ENCODE results near the gene DISC1. TPM values are rescaled to one million over a fixed set of nuclear protein-coding genes. Genes with fewer than 3 reads are reported as not detected.

The DISC1 gene
- total RNA-seq, 2 donors from 2014 or later: 2.9 to 5.8 TPM

DNA sequence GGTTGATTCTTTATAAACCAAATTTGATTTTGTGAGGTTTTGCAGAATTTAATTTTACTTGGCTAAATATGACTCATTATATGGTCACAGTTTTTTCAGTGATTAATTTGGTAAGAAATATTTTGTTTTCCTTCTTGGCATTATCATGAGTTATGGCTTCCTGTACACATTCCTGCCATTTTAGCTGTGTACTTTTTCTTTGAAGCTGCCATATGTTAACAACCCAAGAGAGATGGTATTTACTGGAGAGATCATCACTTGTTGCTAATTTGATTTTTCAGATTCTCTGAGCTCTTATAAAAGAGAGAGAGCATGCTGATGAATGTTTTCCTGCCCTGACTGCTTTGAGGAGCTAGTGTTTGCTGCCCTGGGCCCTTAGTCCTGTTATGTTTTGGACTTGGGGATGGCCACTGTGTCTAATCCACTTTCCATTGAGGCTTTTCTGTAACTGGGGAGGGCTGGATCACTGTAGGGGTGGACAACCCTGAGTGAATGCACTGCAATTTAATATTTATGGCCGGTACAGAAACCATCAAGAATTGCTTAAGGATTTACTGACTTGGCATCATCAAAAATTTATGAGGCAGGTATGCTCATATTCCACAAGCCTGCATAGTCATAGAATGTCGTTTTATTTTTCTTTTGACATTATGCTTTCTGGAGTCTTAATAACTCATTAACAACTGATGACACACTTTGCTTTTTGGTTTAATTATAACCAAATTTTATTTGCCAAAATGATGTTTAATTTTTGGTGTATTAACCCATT, 200.9 kb downstream of the DISC1 start:
- ATAC-seq (replicated peaks in 1 of 2) (no peak), DNase-seq (no peak)
- no peaks in the 10 kb centered on the region for H3K9me3 Mint-ChIP-seq
- no peak overlapping the region for H3K27ac Mint-ChIP-seq
- no peak overlapping the region for H3K4me3 Mint-ChIP-seq
- H3K4me1 Mint-ChIP-seq (ENCODE audit: low read depth): no peaks in the 10 kb centered on the region
- H3K27me3 Mint-ChIP-seq (ENCODE audit: low read depth): no peaks in the 10 kb centered on the region
- H3K36me3 Mint-ChIP-seq (ENCODE audit: insufficient read depth in 2 of 2): peaks cover 0 to 3% of the 10 kb centered on the region in 2 donors

DNA sequence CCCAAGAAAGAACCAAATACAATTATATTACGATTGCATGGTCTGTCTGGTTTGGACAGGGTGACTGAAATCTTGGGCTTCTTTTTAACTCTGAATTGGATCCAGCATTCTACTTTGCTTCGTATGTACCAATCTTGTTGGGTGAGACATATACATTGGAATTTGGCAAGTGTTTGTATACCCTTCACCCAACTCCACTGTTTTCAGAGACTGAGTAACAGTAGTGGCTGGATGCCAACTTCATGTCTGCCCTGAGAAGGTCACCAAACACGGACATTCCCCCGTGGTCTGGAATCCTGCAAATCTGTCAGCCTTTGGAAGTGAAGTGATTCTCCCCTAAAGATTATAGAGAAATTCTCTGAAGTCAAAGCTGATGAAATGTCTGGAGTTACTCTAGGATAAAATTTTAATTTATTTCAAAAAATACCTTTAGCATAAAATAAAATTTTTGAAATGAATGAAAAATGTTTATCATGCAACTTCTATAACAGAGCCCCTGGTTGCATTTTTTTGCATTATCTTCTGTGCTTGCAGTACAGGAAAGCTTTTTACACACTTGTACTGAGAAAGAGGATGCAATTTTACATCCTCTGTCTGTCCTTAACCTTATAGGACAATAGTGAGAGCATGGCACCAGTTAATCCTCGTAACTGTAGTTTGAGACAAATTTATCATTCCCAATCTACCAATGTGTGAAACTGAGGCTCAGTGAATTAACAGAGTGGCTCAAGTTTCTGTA, 201.8 kb downstream of the DISC1 start:
- no peak for ATAC-seq (replicated peaks in 1 of 2)
- no peak overlapping the region for H3K4me3 Mint-ChIP-seq
- H3K4me1 Mint-ChIP-seq (ENCODE audit: low read depth): no peaks in the 10 kb centered on the region
- DNase-seq: no peak
- H3K9me3 Mint-ChIP-seq: no peaks in the 10 kb centered on the region
- no peak overlapping the region for H3K27ac Mint-ChIP-seq
- peaks cover 0 to 3% of the 10 kb centered on the region in 2 donors for H3K36me3 Mint-ChIP-seq (ENCODE audit: insufficient read depth in 2 of 2)
- no peaks in the 10 kb centered on the region for H3K27me3 Mint-ChIP-seq (ENCODE audit: low read depth)

DNA sequence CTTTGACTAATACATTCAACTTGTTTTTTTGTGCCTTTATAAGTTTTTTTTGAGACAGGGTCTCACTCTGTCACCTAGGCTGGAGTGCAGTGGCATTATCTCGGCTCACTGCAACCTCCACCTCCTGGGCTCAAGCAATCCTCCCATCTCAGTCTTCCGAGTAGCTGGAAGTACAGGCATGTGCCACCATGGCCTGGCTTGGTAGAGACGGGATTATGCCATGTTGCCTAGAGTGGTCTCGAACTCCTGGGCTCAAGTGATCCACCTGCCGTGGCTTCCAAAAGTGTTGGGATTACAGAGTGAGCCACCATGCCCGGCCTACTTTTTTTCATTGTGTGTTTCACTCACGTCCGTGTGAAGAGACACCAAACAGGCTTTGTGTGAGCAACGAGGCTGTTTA, 202.7 kb downstream of the DISC1 start:
- Mint-ChIP-seq H3K27ac (no peak overlapping the region), H3K36me3 (ENCODE audit: insufficient read depth in 2 of 2) (peaks cover 0 to 3% of the 10 kb centered on the region in 2 donors), H3K27me3 (ENCODE audit: low read depth) (no peaks in the 10 kb centered on the region), H3K4me1 (ENCODE audit: low read depth) (no peaks in the 10 kb centered on the region), H3K4me3 (no peak overlapping the region), H3K9me3 (no peaks in the 10 kb centered on the region)
- no peak for DNase-seq
- no peak for ATAC-seq (replicated peaks in 1 of 2)

DNA sequence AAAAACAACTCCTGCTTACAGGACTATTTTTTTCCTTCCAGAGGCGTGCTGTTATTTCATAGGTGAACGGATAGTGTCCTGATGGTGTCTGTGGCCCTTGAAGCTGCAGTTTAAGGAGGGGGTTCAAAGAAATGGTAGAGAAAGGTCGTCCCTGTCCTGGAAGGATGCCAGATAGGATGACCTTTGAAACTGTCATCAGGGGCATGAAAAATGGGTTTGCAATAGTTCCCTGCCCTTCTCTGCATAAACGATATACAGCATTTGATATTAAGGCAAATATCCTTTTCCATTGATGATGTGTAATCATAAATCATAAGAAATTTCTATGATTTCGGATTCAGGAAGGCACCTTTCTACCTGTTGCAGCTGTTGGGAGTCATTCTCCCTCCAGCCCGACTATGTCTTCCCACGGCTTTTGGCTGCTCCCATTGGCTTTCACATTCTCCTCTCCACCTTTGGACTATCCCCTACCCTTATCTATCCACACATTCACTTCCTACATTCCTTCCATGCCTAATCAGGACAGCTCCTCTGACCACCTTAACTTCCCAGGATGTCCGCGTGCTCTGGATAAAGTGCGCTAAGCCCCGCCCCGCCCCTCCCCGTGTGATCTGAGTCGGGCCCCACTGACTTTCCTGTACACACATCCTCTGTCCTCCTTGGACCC, 209.8 kb downstream of the DISC1 start:
- no peaks in the 10 kb centered on the region for H3K9me3 Mint-ChIP-seq

DNA sequence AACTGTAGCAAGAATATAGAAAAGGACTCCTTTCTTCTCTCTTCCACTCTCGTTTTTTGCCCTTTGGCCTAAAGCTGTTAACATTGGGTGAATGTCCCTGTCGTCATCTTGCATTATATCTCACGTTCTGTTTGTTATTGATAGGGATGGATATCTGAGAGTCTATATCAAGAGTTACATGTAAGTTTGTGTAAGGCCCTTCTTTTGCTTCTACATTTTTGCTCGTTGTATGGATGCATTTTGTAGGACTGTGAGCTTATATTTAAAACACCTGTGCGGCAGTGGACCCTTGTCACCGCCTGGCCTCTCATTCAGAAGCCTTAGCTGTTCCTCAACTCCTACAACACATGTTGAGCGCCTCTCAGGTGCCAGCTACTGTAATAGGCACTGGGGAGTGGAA, 211.9 kb downstream of the DISC1 start:
- Mint-ChIP-seq H3K36me3 (ENCODE audit: insufficient read depth in 2 of 2) (no peaks in the 10 kb centered on the region), H3K9me3 (no peaks in the 10 kb centered on the region), H3K27ac (no peak overlapping the region), H3K4me3 (no peak overlapping the region), H3K4me1 (ENCODE audit: low read depth) (no peaks in the 10 kb centered on the region), H3K27me3 (ENCODE audit: low read depth) (no peaks in the 10 kb centered on the region)
- no peak for ATAC-seq (replicated peaks in 1 of 2)
- DNase-seq: no peak

More for the DNA sequence above, 209.8 kb downstream of the DISC1 start:
- H3K36me3 Mint-ChIP-seq (ENCODE audit: insufficient read depth in 2 of 2): no peaks in the 10 kb centered on the region
- DNase-seq (no peak), ATAC-seq (replicated peaks in 1 of 2) (no peak)
- no peak overlapping the region for H3K27ac Mint-ChIP-seq
- H3K4me1 Mint-ChIP-seq (ENCODE audit: low read depth): no peaks in the 10 kb centered on the region
- H3K27me3 Mint-ChIP-seq (ENCODE audit: low read depth): no peaks in the 10 kb centered on the region
- H3K4me3 Mint-ChIP-seq: no peak overlapping the region

DNA sequence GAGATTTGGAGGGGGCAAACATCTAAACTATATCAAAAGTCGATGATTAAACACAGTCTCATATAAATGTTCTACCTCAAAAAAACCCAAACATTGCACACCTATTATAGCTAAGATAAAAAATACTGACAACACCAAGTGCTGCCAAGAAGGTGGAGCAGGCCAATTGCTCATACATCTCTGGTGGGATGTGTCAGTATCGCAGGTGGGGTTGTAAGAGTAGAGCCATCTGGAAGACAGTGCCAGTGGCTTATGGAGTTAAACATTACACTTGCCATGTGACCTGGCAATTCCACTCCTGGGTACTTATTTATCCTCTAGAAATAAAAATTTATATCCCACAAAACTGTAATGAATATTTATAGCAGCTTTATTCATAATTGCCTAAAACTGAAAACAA, 213.4 kb downstream of the DISC1 start:
- ATAC-seq (replicated peaks in 1 of 2): no peak
- no peak for DNase-seq

DNA sequence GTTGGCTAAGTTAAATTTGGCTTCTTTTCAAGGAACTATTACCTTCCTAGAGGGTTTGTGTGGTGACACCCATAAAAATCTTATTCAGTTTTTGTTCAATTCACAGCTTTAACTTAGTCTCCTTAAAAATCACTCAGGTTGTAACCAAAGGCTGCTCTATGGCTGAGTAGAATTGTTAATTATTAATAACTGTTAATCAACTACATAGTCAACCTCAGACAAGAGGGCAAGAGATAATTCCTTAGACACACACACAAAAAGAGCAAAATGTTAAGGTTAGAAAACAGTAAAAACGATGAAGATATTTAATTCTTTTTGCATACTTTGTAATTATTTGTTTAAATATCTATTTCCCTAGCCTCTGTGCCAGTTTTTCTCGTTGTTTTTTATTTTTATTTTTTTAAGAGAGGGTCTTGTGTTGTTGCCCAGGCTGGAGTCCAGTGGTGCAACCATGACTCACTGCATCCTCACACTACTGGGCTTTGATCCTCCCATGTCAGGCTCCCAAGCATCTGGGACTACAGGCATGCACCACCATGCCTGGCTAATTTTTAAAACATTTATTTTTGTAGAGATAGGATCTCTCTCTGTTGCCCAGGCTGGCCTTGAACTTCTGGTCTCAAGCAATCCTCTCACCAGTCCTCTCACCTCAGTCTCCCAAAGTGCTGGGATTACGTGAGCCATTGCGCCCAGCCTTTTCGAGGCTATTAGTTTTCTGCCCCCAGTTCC, 215.2 kb downstream of the DISC1 start:
- H3K36me3 Mint-ChIP-seq (ENCODE audit: insufficient read depth in 2 of 2): no peaks in the 10 kb centered on the region
- no peaks in the 10 kb centered on the region for H3K9me3 Mint-ChIP-seq
- DNase-seq (no peak), ATAC-seq (replicated peaks in 1 of 2) (no peak)
- H3K27me3 Mint-ChIP-seq (ENCODE audit: low read depth): no peaks in the 10 kb centered on the region
- H3K4me1 Mint-ChIP-seq (ENCODE audit: low read depth): peaks cover 11% of the 10 kb centered on the region
- H3K27ac Mint-ChIP-seq: no peak overlapping the region
- H3K4me3 Mint-ChIP-seq: no peak overlapping the region

More for the DNA sequence above, 213.4 kb downstream of the DISC1 start:
- H3K9me3 Mint-ChIP-seq: no peaks in the 10 kb centered on the region
- no peak overlapping the region for H3K4me3 Mint-ChIP-seq
- H3K27ac Mint-ChIP-seq: no peak overlapping the region
- peaks cover 7% of the 10 kb centered on the region for H3K4me1 Mint-ChIP-seq (ENCODE audit: low read depth)
- H3K36me3 Mint-ChIP-seq (ENCODE audit: insufficient read depth in 2 of 2): no peaks in the 10 kb centered on the region
- H3K27me3 Mint-ChIP-seq (ENCODE audit: low read depth): no peaks in the 10 kb centered on the region

DNA sequence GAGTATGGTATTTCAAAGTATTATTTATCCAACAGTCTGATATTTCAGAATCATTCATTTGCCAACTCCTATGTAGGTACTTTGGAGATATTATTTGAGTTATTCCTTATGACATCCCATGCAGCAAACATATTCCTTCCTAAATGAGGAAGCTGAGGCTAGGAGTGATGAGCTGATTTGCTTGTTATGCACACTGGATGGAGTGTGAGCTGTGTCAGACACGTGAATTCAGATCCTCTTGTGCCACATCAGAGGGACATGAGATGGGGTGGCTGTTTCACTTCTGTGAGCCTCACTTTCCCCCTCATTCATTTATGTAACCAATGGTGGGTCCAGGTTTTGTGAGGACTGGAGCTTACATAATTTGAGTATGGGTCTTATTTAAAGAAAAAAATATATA, 215.9 kb downstream of the DISC1 start:
- no peak for DNase-seq
- no peak for ATAC-seq (replicated peaks in 1 of 2)
- Mint-ChIP-seq H3K4me3 (no peak overlapping the region), H3K27ac (no peak overlapping the region), H3K27me3 (ENCODE audit: low read depth) (no peaks in the 10 kb centered on the region), H3K36me3 (ENCODE audit: insufficient read depth in 2 of 2) (no peaks in the 10 kb centered on the region), H3K9me3 (no peaks in the 10 kb centered on the region), H3K4me1 (ENCODE audit: low read depth) (peaks cover 11% of the 10 kb centered on the region)

DNA sequence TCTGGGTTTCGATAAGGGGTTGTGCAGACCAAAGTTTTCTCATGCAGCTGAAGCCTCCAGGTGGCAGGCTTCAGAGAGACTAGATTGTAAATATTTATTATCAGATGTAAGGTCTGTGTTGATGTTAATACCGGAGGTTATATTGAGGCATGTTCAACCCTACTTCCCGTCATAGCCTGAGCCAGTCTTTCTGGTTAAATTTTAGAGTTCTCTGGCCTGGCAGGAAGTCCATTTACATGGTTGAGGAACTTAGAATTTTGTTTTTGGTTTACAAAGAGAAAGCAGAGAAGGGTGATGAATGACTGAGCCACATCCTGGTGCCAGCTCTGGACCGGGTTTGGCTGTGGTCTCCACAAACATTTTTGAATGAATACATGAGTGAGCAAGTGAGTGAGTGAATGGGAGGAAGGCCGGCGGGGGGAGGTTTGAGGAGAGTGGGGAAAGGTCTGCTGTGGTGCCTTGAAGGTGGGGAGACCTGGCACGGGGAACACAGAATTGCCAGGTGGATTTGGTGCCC, 218.5 kb downstream of the DISC1 start:
- H3K4me3 Mint-ChIP-seq: no peak overlapping the region
- no peaks in the 10 kb centered on the region for H3K9me3 Mint-ChIP-seq
- H3K27me3 Mint-ChIP-seq (ENCODE audit: low read depth): no peaks in the 10 kb centered on the region
- peaks cover 11% of the 10 kb centered on the region for H3K4me1 Mint-ChIP-seq (ENCODE audit: low read depth)
- no peak for DNase-seq
- H3K36me3 Mint-ChIP-seq (ENCODE audit: insufficient read depth in 2 of 2): no peaks in the 10 kb centered on the region
- H3K27ac Mint-ChIP-seq: no peak overlapping the region
- no peak for ATAC-seq (replicated peaks in 1 of 2)

DNA sequence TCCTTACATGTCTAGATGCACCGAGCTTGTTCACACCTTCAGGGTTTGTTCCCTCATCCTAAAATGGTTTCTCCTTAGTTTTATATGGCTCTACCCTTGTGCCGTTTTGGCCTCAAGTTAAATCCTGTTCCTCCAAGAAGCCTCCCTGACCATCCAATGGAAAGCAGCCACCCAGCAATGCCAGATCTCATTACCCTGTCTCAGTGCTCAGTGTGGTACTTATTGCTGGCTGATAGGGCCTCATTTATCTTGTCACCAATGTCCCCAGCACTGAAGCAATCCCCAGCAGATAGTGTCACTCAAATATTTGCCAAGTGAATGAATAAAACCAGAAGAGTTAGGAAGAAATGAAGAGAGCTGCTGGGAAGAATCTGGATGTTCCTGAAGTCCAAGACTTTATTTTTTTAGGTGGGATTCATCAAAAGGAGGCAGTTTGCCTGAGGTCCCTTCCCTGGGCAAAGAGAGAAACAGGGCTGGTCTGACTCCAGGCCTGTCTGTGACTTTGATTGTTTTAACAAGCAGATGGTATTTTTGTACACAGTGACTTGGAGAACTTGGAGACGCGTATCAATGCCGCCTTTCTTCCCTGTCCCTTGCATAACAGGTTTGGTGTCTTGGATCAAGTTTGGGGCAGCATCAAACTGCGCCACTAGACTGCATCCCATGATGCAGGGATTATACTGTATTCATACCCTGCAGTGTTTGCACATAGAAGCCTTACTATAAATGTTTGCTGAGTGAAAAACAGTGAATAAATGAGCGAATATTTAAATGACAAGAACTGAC, 221.2 kb downstream of the DISC1 start:
- no peaks in the 10 kb centered on the region for H3K9me3 Mint-ChIP-seq
- no peak for ATAC-seq (replicated peaks in 1 of 2)
- no peak overlapping the region for H3K27ac Mint-ChIP-seq
- no peak overlapping the region for H3K4me3 Mint-ChIP-seq
- H3K4me1 Mint-ChIP-seq (ENCODE audit: low read depth): peaks cover 11% of the 10 kb centered on the region
- no peaks in the 10 kb centered on the region for H3K27me3 Mint-ChIP-seq (ENCODE audit: low read depth)
- no peaks in the 10 kb centered on the region for H3K36me3 Mint-ChIP-seq (ENCODE audit: insufficient read depth in 2 of 2)
- no peak for DNase-seq

DNA sequence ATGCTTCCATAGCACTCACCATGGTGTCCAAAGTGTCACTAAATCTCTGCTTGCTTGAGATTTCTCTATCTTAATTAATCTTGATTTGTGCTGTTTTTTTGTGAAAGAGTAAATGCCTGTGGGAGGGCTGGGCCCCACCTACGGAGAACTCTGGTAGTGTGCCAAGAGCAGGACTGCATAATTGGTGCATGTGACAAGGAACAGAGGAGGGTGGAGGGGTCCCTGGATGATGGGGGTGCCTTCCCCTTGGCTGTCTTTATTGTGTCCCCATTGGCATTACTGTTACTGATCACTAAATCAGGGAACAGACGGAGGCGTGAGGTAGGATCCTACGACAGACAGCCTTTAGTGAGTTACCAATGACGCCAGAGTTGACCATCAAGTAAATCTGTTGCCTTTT, 223.4 kb downstream of the DISC1 start:
- ATAC-seq (replicated peaks in 1 of 2): no peak
- Mint-ChIP-seq H3K27me3 (ENCODE audit: low read depth) (no peaks in the 10 kb centered on the region), H3K4me1 (ENCODE audit: low read depth) (peaks cover 5% of the 10 kb centered on the region), H3K4me3 (no peak overlapping the region), H3K9me3 (no peaks in the 10 kb centered on the region), H3K36me3 (ENCODE audit: insufficient read depth in 2 of 2) (no peaks in the 10 kb centered on the region), H3K27ac (no peak overlapping the region)
- no peak for DNase-seq

DNA sequence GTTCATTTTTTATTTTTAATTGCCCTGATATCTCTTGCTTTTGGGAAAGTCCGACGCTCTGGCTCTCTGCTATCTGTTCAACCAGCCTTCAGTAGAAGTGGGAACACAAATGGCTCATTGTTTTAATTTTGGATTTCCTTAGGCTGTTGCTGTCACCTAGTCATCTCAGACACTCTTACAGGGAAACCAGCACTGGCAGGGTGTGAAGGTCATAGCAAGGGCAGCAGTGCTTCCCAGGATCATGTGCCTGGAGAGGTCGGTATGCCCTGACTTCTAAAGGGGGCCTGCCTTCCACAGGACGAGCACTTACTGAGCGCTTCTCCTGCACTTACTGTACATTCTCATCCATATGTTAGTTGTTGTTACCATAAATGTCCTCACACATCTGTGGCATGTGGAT, 224.2 kb downstream of the DISC1 start:
- H3K27me3 Mint-ChIP-seq (ENCODE audit: low read depth): no peaks in the 10 kb centered on the region
- H3K27ac Mint-ChIP-seq: no peak overlapping the region
- H3K9me3 Mint-ChIP-seq: no peaks in the 10 kb centered on the region
- no peaks in the 10 kb centered on the region for H3K36me3 Mint-ChIP-seq (ENCODE audit: insufficient read depth in 2 of 2)
- DNase-seq (no peak), ATAC-seq (replicated peaks in 1 of 2) (no peak)
- no peaks in the 10 kb centered on the region for H3K4me1 Mint-ChIP-seq (ENCODE audit: low read depth)
- no peak overlapping the region for H3K4me3 Mint-ChIP-seq
